GM12801 (cell line): ENCODE measurements around the gene IGSF9B.

Source experiments
- TF ChIP-seq, protein P1 (sequence below): IDR thresholded peaks from one replicate; pipeline ENCODE4 v1.5.1; 2011; ENCODE audit warnings: control low read depth; ENCODE audit not compliant: insufficient read length; ENCODE audit errors: extremely low read depth

The IGSF9B gene

DNA sequence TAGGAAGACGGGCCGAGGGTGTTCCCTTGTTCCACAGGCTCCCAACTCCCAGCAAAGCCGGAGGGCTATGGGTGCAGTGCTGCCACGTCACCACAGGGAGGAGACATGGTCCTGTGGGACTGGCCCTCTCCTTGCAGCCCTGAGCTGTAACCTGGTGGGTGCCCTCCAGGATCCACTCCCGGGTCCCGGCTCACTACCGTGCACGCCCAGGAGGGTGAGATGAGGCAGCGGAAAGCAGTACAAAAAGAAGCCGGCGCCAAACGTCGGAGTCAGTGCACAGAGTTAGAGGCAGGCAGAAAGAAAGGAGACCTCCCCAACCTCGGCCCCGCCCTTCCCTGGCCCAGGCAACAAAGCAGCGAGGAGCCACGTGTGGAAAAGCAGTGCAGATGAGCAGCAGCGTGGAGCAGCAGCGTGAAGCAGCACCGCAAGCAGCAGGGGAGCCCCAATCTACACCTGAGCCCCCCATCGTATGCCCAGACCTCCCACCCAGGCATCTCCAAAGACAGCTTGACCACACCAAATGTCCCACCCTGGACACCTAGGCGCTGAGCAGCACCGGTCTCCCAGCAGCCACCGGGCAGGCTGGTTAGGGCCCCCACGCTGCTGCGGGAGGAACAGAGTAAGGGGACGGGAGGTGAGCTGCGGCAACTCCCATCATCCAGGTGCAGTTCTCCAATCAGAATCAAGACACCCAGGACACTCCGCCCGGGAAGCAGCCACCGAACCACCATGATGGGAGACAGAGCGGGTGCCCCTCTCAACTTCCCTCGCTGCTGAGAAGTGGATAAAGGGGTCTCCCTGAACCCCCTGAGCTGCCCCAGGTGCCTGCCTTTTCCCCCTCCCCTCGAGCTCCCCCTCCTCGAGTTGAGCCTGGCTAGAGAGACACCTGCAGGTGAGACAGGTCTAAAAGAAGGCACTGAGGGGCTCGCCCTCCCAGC is 28.8 kb downstream of the IGSF9B start:
- TF ChIP-seq, protein P1, sequence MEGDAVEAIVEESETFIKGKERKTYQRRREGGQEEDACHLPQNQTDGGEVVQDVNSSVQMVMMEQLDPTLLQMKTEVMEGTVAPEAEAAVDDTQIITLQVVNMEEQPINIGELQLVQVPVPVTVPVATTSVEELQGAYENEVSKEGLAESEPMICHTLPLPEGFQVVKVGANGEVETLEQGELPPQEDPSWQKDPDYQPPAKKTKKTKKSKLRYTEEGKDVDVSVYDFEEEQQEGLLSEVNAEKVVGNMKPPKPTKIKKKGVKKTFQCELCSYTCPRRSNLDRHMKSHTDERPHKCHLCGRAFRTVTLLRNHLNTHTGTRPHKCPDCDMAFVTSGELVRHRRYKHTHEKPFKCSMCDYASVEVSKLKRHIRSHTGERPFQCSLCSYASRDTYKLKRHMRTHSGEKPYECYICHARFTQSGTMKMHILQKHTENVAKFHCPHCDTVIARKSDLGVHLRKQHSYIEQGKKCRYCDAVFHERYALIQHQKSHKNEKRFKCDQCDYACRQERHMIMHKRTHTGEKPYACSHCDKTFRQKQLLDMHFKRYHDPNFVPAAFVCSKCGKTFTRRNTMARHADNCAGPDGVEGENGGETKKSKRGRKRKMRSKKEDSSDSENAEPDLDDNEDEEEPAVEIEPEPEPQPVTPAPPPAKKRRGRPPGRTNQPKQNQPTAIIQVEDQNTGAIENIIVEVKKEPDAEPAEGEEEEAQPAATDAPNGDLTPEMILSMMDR, result no peak

DNA sequence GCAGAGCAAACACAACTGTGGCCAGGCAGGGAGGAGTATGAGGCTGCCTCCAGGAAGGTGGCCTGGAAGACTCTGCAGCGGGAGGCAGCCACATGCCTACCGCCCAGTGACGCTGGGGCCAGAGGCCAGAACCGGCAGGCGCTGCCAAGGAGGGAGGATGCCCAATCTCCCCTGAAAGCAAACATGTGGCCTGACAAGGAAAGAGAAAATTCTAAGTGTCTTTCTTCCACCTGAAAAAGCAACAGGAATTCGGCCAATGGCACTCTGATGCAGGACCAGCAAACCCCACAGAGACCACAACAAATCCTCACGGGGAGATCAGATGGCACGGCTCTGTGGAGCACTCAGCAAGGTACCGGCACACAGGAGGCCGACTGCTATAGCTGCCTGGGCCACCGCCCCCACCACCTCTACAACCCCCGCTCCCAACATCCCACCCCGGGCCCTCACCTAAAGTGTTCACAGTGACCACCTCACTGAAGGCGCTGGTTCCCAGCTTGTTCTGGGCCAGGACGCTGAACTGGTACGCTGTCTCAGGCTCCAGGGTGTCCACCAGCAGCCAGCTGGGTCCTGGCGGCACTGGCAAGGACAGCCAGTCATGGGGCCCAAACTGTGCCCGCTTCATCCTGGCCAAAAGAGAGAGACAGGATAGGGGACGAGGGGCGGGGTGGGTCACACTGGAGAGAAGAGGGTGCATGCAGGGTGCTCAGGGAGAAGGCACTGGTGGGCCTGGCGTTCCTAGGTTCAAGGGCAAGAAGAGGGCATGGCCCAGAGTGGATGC is 30.1 kb downstream of the IGSF9B start:
- TF ChIP-seq, protein P1, result no peak

DNA sequence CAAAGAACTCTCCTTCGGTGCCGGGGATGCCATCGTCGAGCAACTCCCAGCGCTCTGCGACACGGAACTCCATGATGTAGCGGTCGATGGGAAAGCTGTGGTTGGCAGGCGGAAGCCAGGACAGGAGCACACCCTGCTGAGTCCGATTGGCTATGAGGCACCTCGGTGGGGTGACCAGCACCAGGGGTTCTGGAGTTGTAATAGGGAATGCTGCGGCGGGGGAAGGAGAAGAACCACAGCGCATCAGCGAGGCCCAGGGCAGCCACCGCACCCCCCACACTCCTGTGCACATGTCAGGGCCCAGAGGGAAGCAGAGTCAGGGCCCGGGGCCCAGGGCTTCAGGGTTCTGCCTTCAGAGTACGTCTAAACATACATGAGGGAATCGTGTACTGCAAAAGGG is 31.0 kb downstream of the IGSF9B start:
- TF ChIP-seq, protein P1, result no peak

DNA sequence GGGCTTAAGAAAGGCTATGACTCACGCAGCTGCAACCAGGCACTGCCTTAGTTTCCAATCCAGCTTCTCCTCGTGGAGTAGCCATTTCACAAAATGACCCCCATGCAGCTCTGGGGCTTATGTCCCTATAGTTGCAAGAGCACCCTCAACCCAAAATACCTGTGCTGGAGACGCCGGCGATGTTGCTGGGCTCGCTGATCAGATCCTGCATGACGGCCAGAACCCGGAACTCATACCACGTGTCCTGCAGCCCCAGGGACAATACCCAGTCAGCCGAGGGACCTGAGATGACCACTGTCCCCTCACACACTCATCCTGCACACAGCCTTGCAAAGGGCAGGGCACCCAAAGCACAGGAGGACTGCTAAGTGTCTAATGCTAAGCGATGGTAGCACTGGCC is 32.1 kb downstream of the IGSF9B start:
- TF ChIP-seq, protein P1, result no peak

DNA sequence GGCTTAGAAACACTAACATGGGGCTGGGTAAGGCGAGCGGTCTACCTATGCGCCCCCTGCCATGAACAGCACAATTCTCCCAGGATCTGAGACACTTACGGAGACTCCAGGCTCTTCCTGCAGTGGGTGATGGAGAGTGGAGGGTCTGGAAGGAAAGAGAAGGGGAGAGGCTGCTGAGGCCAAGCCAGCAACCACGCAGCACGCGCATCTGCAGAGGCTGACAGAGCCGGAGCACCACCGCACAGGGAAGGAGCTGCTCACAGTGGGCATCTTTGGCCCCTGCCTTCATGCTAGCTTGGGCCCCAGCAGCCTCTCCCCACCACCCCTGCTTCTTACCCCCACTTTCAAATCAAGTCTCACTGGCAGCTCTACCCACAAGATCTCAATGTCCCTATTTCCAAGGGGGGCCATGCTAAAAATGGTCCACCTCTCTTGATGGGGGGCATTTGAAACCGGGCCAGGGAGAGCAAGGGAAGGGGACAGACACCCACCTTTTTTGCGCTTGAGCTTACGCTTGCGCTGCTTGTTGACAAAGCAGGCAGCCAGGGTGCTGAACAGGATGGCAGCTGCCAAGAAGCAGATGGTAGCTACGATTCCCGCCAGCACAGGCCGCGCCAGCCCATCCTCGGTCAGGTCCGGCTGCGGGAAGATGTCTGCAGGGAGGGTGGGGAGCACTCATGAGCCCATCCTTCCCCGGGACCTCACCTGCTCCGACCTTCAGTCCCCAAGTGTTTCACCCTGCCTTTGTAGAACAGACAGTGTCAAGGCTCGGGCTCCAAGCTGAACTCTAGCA is 34.5 kb downstream of the IGSF9B start:
- TF ChIP-seq, protein P1, result no peak

DNA sequence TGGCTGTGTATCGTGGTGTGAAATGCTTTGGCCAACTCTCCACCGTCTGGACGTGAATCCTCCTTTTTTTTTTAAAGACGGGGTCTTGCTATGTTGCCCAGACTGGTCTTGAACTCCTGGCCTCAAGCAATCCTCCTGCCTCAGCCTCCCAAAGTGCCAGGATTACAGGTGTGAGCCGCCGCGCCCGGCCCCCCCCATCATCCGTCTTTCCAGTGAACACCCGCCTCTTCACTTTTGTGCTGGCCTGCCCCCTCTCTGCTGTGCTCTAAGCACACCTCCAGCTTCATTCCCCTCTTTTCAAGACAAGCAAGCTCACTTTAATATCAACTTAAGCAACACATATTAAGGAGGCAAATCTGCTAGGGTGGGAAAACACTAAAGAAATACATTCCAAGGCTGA is 35.3 kb downstream of the IGSF9B start:
- TF ChIP-seq, protein P1, result no peak

DNA sequence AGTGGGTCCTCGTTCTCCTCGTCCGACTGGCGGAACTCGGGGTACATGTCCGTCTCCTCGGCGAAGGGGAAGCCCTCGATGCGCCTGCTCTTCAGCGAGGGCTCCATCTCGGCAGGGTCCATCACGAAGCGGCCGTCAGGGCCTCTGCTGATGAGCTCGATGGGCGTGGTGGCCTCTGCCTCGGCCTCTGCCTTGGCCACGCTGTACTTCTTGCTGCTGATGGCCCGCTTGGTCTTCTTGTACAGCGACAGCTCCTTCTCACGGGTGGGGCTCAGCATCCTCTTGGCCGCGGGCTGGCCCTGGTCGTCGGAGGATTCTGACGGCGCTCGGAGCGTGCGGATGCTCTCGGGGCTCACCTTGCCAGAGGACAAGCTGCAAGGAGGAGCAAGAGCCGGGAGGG is 35.7 kb downstream of the IGSF9B start:
- TF ChIP-seq, protein P1, result no peak
